NCI-H1930 (cell line): ENCODE data around the gene RYR3.

Experiments used
- DNase-seq, 2 experiments: peaks; one replicate each; lab custom pipeline; 2025; lab: John Stamatoyannopoulos, UW

RYR3 gene

GRCh38 chr15:33506781-33507296 lies 196.1 kb downstream of the RYR3 start:
- no peak for DNase-seq

- no peak for DNase-seq
Measured at GRCh38 chr15:33508703-33509102, 197.9 kb downstream of the RYR3 start.

GRCh38 chr15:33515121-33515520 lies 204.4 kb downstream of the RYR3 start:
- no peak for DNase-seq

- no peak for DNase-seq
Measured at GRCh38 chr15:33516563-33516962, 205.8 kb downstream of the RYR3 start.

GRCh38 chr15:33517944-33518343 lies 207.2 kb downstream of the RYR3 start:
- DNase-seq = no peak

- DNase-seq = no peak
Measured at GRCh38 chr15:33518421-33518820, 207.7 kb downstream of the RYR3 start.

GRCh38 chr15:33524274-33524673 lies 213.5 kb downstream of the RYR3 start:
- DNase-seq = no peak

GRCh38 chr15:33526532-33526931 lies 215.8 kb downstream of the RYR3 start:
- no peak for DNase-seq

GRCh38 chr15:33533197-33533596 lies 222.4 kb downstream of the RYR3 start:
- no peak for DNase-seq

- no peak for DNase-seq
Measured at GRCh38 chr15:33534642-33535041, 223.9 kb downstream of the RYR3 start.

- no peak for DNase-seq
Measured at GRCh38 chr15:33535135-33535534, 224.4 kb downstream of the RYR3 start.

GRCh38 chr15:33539825-33540573 lies 229.2 kb downstream of the RYR3 start:
- DNase-seq = no peak

- DNase-seq = no peak
Measured at GRCh38 chr15:33543957-33544356, 233.2 kb downstream of the RYR3 start.

GRCh38 chr15:33545866-33546265 lies 235.1 kb downstream of the RYR3 start:
- no peak for DNase-seq

- DNase-seq = no peak
Measured at GRCh38 chr15:33547876-33548275, 237.1 kb downstream of the RYR3 start.

GRCh38 chr15:33551860-33552259 lies 241.1 kb downstream of the RYR3 start:
- no peak for DNase-seq

GRCh38 chr15:33553157-33553556 lies 242.4 kb downstream of the RYR3 start:
- DNase-seq = no peak

GRCh38 chr15:33559207-33559890 lies 248.6 kb downstream of the RYR3 start:
- DNase-seq = no peak

GRCh38 chr15:33561407-33561806 lies 250.6 kb downstream of the RYR3 start:
- DNase-seq = no peak

GRCh38 chr15:33561967-33562366 lies 251.2 kb downstream of the RYR3 start:
- no peak for DNase-seq

- no peak for DNase-seq
Measured at GRCh38 chr15:33565094-33565493, 254.3 kb downstream of the RYR3 start.

GRCh38 chr15:33567652-33568051 lies 256.9 kb downstream of the RYR3 start:
- no peak for DNase-seq

- no peak for DNase-seq
Measured at GRCh38 chr15:33569036-33569435, 258.3 kb downstream of the RYR3 start.
